Measurements from ENCODE around the gene CD82. TPM values are rescaled to one million over a fixed set of nuclear protein-coding genes. Genes with fewer than 3 reads are reported as not detected.

CD82 gene
- total and polyA plus RNA-seq, 2 of the 8 experiments (the other 6 are each of a cell fraction or from before 2014, with no cell fraction given) = 7.9 to 10.3 TPM

DNA sequence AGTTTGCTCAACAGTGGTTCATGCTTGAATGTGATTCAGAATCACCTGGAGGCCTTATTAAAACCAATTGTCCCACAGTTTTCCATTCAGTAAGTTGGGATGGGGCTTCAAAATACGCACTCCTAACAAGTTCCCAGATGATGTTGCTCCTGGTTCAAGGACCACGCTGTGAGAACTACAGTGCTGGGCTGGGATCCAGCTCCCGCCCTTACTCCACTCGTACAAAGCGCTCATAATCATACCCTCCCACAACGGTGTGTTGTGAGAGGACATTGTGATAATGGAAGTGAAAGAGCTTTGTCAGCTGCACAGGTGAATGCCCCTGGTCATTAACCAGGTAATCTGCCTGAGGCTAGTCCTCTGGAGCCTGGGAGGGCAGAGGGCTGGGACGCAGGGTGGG is 1.3 kb upstream of the CD82 start:
- Histone ChIP-seq H3K23me2 (ENCODE audit: low read depth, low read length) (peaks cover 9% of the 10 kb centered on the region), H3K36me3 (ENCODE audit: control insufficient read depth in 2 of 4, insufficient read depth in 4 of 4, low read length in 3 of 4) (no peaks in the 10 kb centered on the region), H4K8ac (ENCODE audit: extremely low read depth, insufficient read depth, low read length) (no peak overlapping the region), H3K4ac (replicated peaks; ENCODE audit: insufficient read length, low read depth, low read length) (no peak overlapping the region), H2AFZ (ENCODE audit: low read length) (no peak overlapping the region), H4K20me1 (replicated peaks in 1 of 2; ENCODE audit: control insufficient read depth in 1 of 2, insufficient read depth in 2 of 2, low read length in 2 of 2) (peaks cover 0 to 2% of the 10 kb centered on the region in 2 experiments), H3K4me1 (replicated peaks in 1 of 4; ENCODE audit: control insufficient read depth in 3 of 4, insufficient read depth in 4 of 4, low read length in 3 of 4) (peaks cover 5 to 25% (median 9%) of the 10 kb centered on the region in 4 experiments), H3K14ac (ENCODE audit: insufficient read length) (no peak overlapping the region), H4K5ac (ENCODE audit: insufficient read length, low read depth, low read length) (no peak overlapping the region), H4K91ac (replicated peaks; ENCODE audit: insufficient read length, low read length) (peak overlapping the region; percentile 94), H3K23ac (ENCODE audit: insufficient read length) (no peak overlapping the region), H2BK5ac (ENCODE audit: low read depth, low read length) (0 out of 2 replicates have a peak overlapping the region, but pooled peaks have one; percentile 19), H2AK5ac (ENCODE audit: low read depth, low read length) (peak overlapping the region; percentile 67; the same call in 1 of the 2 replicates), H3K27ac (ENCODE audit: low read depth, low read length) (no peak overlapping the region), H3K4me2 (ENCODE audit: insufficient read depth in 1 of 2, low read depth in 2 of 2, low read length in 2 of 2) (peak overlapping the region; percentile 68 to 91; a peak in 1 of 4 replicates), H2BK120ac (replicated peaks; ENCODE audit: low read depth, low read length) (peak overlapping the region; percentile 48), H3K4me3 (ENCODE audit: extremely low read depth in 1 of 4, insufficient read depth in 2 of 4, low read depth in 3 of 4, low read length in 4 of 4) (no peak overlapping the region), H3K9me3 (ENCODE audit: insufficient read depth in 2 of 2, low read depth in 1 of 2, low read length in 1 of 2) (no peaks in the 10 kb centered on the region), H3K56ac (replicated peaks; ENCODE audit: insufficient read length, low read depth, low read length) (no peak overlapping the region), H2BK15ac (ENCODE audit: low read length) (peak overlapping the region; percentile 90; the same call in 1 of the 2 replicates), H3K9ac (replicated peaks in 1 of 4; ENCODE audit: extremely low read depth in 1 of 4, low read depth in 3 of 4, low read length in 3 of 4) (no peak overlapping the region), H2BK20ac (ENCODE audit: low read length) (peak overlapping the region; percentile 88; the same call in 1 of the 2 replicates), H3K18ac (ENCODE audit: extremely low read depth, low read length) (no peak overlapping the region), H3K79me1 (ENCODE audit: low read depth, low read length) (no peaks in the 10 kb centered on the region), H3K79me2 (ENCODE audit: control insufficient read depth in 1 of 2, insufficient read depth in 2 of 2, low read length in 2 of 2) (no peaks in the 10 kb centered on the region), H3K27me3 (replicated peaks in 1 of 4; ENCODE audit: control insufficient read depth in 3 of 4, extremely low read depth in 1 of 4, insufficient read depth in 3 of 4, low read length in 3 of 4) (peaks cover 0 to 15% (median 7%) of the 10 kb centered on the region in 4 experiments; a peak in 5 of 7 replicates), H2BK12ac (ENCODE audit: low read depth, low read length) (peak overlapping the region; percentile 89; the same call in 1 of the 2 replicates)
- CTCF ChIA-PET (ENCODE audit: partially characterized antibody) = interaction anchor here (0.9 to 14.7 kb wide), 8 partner anchors 24 to 669 kb away, joined by 3 to 182 read pairs (median 6); no protein-coding TSS in a partner anchor
- POLR2A ChIA-PET (ENCODE audit: partially characterized antibody) = interaction anchor here (1.3 to 2.0 kb wide), 3 partner anchors 9 to 364 kb away, joined by 3 to 4 read pairs (median 3); no protein-coding TSS in a partner anchor
- no peak for FAIRE-seq
- WGBS, 2 experiments (ENCODE audit: extremely low coverage in 1 of 2, insufficient coverage in 1 of 2, insufficient read length in 1 of 2, insufficient replicate concordance in 2 of 2, low coverage in 1 of 2, low lambda C conversion rate in 2 of 2, missing lambda C conversion rate in 1 of 2) = 84% methylated on average over 7 of the region's 7 CpGs; no CpG with 5 or more reads in 1 of the 2 experiments
- no peak for DNase-seq (ENCODE audit: low read depth in 1 of 2, low spot score in 2 of 2)
- TF ChIP-seq CTCF (IDR thresholded peaks at IDR 0.05; ENCODE audit: control extremely low read depth in 1 of 3, insufficient read depth in 1 of 3, low read depth in 1 of 3, low read length in 3 of 3) (no peak), NRF1 (IDR thresholded peaks at IDR 0.05; ENCODE audit: low read depth, low read length) (no peak), SAP30 (IDR thresholded peaks at IDR 0.05; ENCODE audit: insufficient read depth, insufficient replicate concordance, low read length) (no peak), CBX8 (IDR thresholded peaks at IDR 0.05; ENCODE audit: borderline replicate concordance, low read depth, low read length) (no peak), POLR2A (IDR thresholded peaks at IDR 0.05; ENCODE audit: control extremely low read depth in 1 of 2, low read depth in 2 of 2, low read length in 2 of 2) (no peak), RNF2 (IDR thresholded peaks at IDR 0.05; ENCODE audit: borderline replicate concordance, low read depth, low read length, missing control alignments, poor library complexity, severe bottlenecking) (no peak), KDM1A (IDR thresholded peaks at IDR 0.05; ENCODE audit: borderline replicate concordance, low read length) (no peak), HDAC2 (IDR thresholded peaks at IDR 0.05; ENCODE audit: borderline replicate concordance in 1 of 2, low read depth in 2 of 2, low read length in 2 of 2) (no peak)
- TF ChIP-seq, protein P1, sequence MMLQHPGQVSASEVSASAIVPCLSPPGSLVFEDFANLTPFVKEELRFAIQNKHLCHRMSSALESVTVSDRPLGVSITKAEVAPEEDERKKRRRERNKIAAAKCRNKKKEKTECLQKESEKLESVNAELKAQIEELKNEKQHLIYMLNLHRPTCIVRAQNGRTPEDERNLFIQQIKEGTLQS (IDR thresholded peaks at IDR 0.05; ENCODE audit: insufficient read depth, low read depth, low read length) = no peak
